ENCODE results near the gene KDM8. TPM values are rescaled to one million over a fixed set of nuclear protein-coding genes. Genes with fewer than 3 reads are reported as not detected.

KDM8 gene
- total RNA-seq, 1 experiment from 2014 or later = 10.9 TPM

DNA sequence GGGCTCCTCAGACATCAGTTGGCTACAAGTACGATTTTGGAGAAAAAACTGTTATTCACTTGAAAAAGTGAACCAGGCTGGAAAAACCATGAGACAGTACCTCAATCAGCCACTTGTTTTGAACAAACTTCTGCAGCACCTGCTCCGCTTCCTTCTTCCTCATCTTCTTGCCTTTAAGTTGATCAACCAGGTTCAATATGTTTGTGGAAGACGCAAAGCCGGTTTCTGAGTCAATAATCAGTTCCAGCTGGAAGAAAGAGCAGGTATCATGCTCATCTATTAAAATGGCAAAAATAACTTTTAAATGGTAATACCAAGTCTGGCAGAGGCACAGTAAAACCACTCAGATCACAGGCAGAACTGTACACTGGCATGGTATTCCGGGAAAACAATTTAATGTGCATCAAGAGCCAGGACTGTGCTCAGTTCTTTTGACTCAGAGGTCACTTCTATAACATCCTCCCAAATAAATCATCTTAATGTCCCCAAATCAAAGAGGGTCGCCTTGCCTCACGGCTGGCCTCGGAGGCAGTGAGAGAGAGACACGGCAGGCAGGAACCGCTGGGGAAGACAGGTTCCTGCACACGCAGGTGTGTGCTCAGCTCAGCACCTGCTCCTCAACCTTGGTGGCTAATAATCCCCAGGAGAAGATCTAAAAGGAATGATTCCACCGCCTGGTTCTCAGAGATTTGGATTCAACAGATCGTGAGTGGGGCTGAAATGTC, 29.7 kb downstream of the KDM8 start:
- Mint-ChIP-seq H3K9me3 (no peaks in the 10 kb centered on the region), H3K4me3 (no peak overlapping the region), H3K36me3 (no peaks in the 10 kb centered on the region), H3K4me1 (peaks cover 22% of the 10 kb centered on the region), H3K27me3 (ENCODE audit: low read depth) (no peaks in the 10 kb centered on the region), H3K27ac (no peak overlapping the region)
- CTCF ChIA-PET = interaction anchor here (0.7 to 6.4 kb wide), 5 partner anchors 10 to 134 kb away, joined by 3 to 109 read pairs (median 15); no protein-coding TSS in a partner anchor
- no peak for ATAC-seq
- POLR2A ChIA-PET = no interaction called here
- TF ChIP-seq ZNF396 (CRISPR knock-in tag; IDR thresholded peaks at IDR 0.05; ENCODE audit: borderline replicate concordance) = no peak
- DNase-seq (ENCODE audit: low spot score) = no peak

DNA sequence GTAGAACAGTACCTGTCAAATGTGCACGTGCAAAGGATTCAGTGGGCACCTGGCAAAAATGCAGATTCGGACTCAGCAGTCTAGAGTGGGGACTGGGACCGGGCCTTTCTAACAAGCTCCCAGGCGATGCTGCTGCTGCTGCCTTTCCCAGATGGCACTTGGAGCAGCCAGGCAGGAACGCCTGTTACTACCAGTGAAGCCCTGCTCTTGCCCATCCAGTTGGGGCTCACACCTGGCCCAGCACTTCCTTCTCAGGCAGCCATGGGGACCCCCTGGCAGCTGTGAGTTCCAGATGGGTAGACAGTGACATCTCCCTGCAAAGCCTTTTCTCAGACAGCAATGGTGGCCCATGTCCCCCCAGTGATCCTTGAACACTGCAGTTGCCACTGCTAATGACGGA, 30.4 kb downstream of the KDM8 start:
- DNase-seq (ENCODE audit: low spot score) (no peak), ATAC-seq (no peak)
- CTCF ChIA-PET = interaction anchor here (0.7 to 6.4 kb wide), 9 partner anchors 8 to 133 kb away, joined by 3 to 109 read pairs (median 15); no protein-coding TSS in a partner anchor
- TF ChIP-seq, protein P1, sequence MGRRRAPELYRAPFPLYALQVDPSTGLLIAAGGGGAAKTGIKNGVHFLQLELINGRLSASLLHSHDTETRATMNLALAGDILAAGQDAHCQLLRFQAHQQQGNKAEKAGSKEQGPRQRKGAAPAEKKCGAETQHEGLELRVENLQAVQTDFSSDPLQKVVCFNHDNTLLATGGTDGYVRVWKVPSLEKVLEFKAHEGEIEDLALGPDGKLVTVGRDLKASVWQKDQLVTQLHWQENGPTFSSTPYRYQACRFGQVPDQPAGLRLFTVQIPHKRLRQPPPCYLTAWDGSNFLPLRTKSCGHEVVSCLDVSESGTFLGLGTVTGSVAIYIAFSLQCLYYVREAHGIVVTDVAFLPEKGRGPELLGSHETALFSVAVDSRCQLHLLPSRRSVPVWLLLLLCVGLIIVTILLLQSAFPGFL (CRISPR knock-in tag; IDR thresholded peaks at IDR 0.05; ENCODE audit: borderline replicate concordance) = no peak
- TF ChIP-seq PRRX2 (CRISPR knock-in tag; IDR thresholded peaks at IDR 0.05) = no peak
- TF ChIP-seq GRHL2 (CRISPR knock-in tag; IDR thresholded peaks at IDR 0.05; ENCODE audit: insufficient replicate concordance, severe bottlenecking) = no peak
- TF ChIP-seq, protein P2, sequence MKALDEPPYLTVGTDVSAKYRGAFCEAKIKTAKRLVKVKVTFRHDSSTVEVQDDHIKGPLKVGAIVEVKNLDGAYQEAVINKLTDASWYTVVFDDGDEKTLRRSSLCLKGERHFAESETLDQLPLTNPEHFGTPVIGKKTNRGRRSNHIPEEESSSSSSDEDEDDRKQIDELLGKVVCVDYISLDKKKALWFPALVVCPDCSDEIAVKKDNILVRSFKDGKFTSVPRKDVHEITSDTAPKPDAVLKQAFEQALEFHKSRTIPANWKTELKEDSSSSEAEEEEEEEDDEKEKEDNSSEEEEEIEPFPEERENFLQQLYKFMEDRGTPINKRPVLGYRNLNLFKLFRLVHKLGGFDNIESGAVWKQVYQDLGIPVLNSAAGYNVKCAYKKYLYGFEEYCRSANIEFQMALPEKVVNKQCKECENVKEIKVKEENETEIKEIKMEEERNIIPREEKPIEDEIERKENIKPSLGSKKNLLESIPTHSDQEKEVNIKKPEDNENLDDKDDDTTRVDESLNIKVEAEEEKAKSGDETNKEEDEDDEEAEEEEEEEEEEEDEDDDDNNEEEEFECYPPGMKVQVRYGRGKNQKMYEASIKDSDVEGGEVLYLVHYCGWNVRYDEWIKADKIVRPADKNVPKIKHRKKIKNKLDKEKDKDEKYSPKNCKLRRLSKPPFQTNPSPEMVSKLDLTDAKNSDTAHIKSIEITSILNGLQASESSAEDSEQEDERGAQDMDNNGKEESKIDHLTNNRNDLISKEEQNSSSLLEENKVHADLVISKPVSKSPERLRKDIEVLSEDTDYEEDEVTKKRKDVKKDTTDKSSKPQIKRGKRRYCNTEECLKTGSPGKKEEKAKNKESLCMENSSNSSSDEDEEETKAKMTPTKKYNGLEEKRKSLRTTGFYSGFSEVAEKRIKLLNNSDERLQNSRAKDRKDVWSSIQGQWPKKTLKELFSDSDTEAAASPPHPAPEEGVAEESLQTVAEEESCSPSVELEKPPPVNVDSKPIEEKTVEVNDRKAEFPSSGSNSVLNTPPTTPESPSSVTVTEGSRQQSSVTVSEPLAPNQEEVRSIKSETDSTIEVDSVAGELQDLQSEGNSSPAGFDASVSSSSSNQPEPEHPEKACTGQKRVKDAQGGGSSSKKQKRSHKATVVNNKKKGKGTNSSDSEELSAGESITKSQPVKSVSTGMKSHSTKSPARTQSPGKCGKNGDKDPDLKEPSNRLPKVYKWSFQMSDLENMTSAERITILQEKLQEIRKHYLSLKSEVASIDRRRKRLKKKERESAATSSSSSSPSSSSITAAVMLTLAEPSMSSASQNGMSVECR (CRISPR knock-in tag; IDR thresholded peaks at IDR 0.05; ENCODE audit: borderline replicate concordance) = no peak
- TF ChIP-seq ZNF423 (CRISPR knock-in tag; IDR thresholded peaks at IDR 0.05) = no peak
- no peak for TF ChIP-seq NFATC4 (CRISPR knock-in tag; IDR thresholded peaks at IDR 0.05)
- no peak for TF ChIP-seq ATF1 (CRISPR knock-in tag; IDR thresholded peaks at IDR 0.05)
- no peak for TF ChIP-seq JUN (CRISPR knock-in tag; IDR thresholded peaks at IDR 0.05)
- TF ChIP-seq, protein P3, sequence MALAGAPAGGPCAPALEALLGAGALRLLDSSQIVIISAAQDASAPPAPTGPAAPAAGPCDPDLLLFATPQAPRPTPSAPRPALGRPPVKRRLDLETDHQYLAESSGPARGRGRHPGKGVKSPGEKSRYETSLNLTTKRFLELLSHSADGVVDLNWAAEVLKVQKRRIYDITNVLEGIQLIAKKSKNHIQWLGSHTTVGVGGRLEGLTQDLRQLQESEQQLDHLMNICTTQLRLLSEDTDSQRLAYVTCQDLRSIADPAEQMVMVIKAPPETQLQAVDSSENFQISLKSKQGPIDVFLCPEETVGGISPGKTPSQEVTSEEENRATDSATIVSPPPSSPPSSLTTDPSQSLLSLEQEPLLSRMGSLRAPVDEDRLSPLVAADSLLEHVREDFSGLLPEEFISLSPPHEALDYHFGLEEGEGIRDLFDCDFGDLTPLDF (CRISPR knock-in tag; IDR thresholded peaks at IDR 0.05) = no peak
- no peak for TF ChIP-seq GABPB1 (CRISPR knock-in tag; IDR thresholded peaks at IDR 0.05)
- no peak for TF ChIP-seq ZNF425 (CRISPR knock-in tag; conservative IDR thresholded peaks at IDR 0.05)
- TF ChIP-seq ZNF416 (CRISPR knock-in tag; IDR thresholded peaks at IDR 0.05) = no peak
- no peak for TF ChIP-seq GTF2I (CRISPR knock-in tag; conservative IDR thresholded peaks at IDR 0.05)
- TF ChIP-seq TEAD4 (CRISPR knock-in tag; IDR thresholded peaks at IDR 0.05) = no peak
- TF ChIP-seq ATF2 (CRISPR knock-in tag; IDR thresholded peaks at IDR 0.05; ENCODE audit: borderline replicate concordance, low read depth) = no peak
- no peak for TF ChIP-seq RELA (CRISPR knock-in tag; IDR thresholded peaks at IDR 0.05; ENCODE audit: borderline replicate concordance)
- TF ChIP-seq, protein P4, sequence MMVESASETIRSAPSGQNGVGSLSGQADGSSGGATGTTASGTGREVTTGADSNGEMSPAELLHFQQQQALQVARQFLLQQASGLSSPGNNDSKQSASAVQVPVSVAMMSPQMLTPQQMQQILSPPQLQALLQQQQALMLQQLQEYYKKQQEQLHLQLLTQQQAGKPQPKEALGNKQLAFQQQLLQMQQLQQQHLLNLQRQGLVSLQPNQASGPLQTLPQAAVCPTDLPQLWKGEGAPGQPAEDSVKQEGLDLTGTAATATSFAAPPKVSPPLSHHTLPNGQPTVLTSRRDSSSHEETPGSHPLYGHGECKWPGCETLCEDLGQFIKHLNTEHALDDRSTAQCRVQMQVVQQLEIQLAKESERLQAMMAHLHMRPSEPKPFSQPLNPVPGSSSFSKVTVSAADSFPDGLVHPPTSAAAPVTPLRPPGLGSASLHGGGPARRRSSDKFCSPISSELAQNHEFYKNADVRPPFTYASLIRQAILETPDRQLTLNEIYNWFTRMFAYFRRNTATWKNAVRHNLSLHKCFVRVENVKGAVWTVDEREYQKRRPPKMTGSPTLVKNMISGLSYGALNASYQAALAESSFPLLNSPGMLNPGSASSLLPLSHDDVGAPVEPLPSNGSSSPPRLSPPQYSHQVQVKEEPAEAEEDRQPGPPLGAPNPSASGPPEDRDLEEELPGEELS (CRISPR knock-in tag; IDR thresholded peaks at IDR 0.05) = no peak
- TF ChIP-seq, protein P5, sequence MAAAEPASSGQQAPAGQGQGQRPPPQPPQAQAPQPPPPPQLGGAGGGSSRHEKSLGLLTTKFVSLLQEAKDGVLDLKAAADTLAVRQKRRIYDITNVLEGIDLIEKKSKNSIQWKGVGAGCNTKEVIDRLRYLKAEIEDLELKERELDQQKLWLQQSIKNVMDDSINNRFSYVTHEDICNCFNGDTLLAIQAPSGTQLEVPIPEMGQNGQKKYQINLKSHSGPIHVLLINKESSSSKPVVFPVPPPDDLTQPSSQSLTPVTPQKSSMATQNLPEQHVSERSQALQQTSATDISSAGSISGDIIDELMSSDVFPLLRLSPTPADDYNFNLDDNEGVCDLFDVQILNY (CRISPR knock-in tag; IDR thresholded peaks at IDR 0.05) = no peak
- TF ChIP-seq IRF2 (CRISPR knock-in tag; IDR thresholded peaks at IDR 0.05; ENCODE audit: borderline replicate concordance, low read depth) = no peak
- no peak for TF ChIP-seq CREM (CRISPR knock-in tag; IDR thresholded peaks at IDR 0.05)
- no peak overlapping the region for H3K4me3 Mint-ChIP-seq
- peaks cover 26% of the 10 kb centered on the region for H3K4me1 Mint-ChIP-seq
- no peak overlapping the region for H3K27ac Mint-ChIP-seq
- no peaks in the 10 kb centered on the region for H3K9me3 Mint-ChIP-seq
- H3K36me3 Mint-ChIP-seq = no peaks in the 10 kb centered on the region
- POLR2A ChIA-PET = no interaction called here
- H3K27me3 Mint-ChIP-seq (ENCODE audit: low read depth) = no peaks in the 10 kb centered on the region
